Smooth muscle cell (in vitro differentiated cells): ENCODE data around the gene NSFL1C. TPM values are rescaled to one million over a fixed set of nuclear protein-coding genes. Genes with fewer than 3 reads are reported as not detected.

ENCODE experiments used
- DNase-seq: peaks from one replicate; lab custom pipeline; 2025; ENCODE audit not compliant: unreplicated experiment; lab: John Stamatoyannopoulos, UW
- H2AFZ ChIP-seq: fragments of 200-600 bp; sonication (generic); 2 replicates; pipeline ENCODE4 v1.6.0; 2016; ENCODE audit warnings: antibody characterized with exemption, low read depth, mild to moderate bottlenecking
- H3F3A ChIP-seq: fragments of 200-600 bp; sonication (generic); 2 replicates; pipeline ENCODE4 v1.6.0; 2017; ENCODE audit warnings: antibody characterized with exemption, low read depth
- H3K27ac ChIP-seq: fragments of 200-600 bp; sonication (generic); 2 replicates; pipeline ENCODE4 v1.5.1; 2016; ENCODE audit warnings: low read depth, mild to moderate bottlenecking
- H3K27me3 ChIP-seq: fragments of 200-600 bp; sonication (generic); 2 replicates; pipeline ENCODE4 v1.6.1; 2016; ENCODE audit warnings: low read depth, mild to moderate bottlenecking
- H3K36me3 ChIP-seq: fragments of 200-600 bp; sonication (generic); 2 replicates; pipeline ENCODE4 v1.5.1; 2016; ENCODE audit warnings: low read depth
- H3K4me1 ChIP-seq: fragments of 200-600 bp; sonication (generic); 2 replicates; pipeline ENCODE4 v1.5.1; 2016; ENCODE audit warnings: low read depth
- H3K4me2 ChIP-seq: fragments of 200-600 bp; sonication (generic); 2 replicates; pipeline ENCODE4 v1.6.0; 2016; ENCODE audit warnings: mild to moderate bottlenecking
- H3K4me3 ChIP-seq: fragments of 200-600 bp; sonication (generic); 2 replicates; pipeline ENCODE4 v1.5.1; 2016; ENCODE audit warnings: mild to moderate bottlenecking
- H3K79me2 ChIP-seq: fragments of 200-600 bp; sonication (generic); 2 replicates; pipeline ENCODE4 v1.6.0; 2016; ENCODE audit warnings: low read depth, mild to moderate bottlenecking
- H3K9ac ChIP-seq: fragments of 200-600 bp; sonication (generic); 2 replicates; pipeline ENCODE4 v1.6.0; 2016; ENCODE audit warnings: low read depth
- H3K9me3 ChIP-seq: fragments of 200-600 bp; sonication (generic); replicated peaks from 2 replicates; pipeline ENCODE4 v1.5.1; 2016; ENCODE audit warnings: low read depth
- H4K20me1 ChIP-seq: fragments of 200-600 bp; sonication (generic); 2 replicates; pipeline ENCODE4 v1.6.0; 2016; ENCODE audit warnings: low read depth
- WGBS: methylation state at CpG from one replicate; pipeline ENCODE4 v1.1.7; 2016; ENCODE audit warnings: low lambda C conversion rate; 5-methylcytosine and 5-hydroxymethylcytosine counted together
- polyA plus RNA-seq: library from polyadenylated mRNA; unstranded; fragments of >200 nt; fragmentation: Nextera tagmentation; extraction: Ambion mirVana; gene quantifications from 2 replicates; pipeline ENCODE4 v1.2.1, GENCODE V29; 2016
- total RNA-seq: library from RNA; depleted of rRNA; stranded (reverse); fragments of >200 nt; gene quantifications from 2 replicates; pipeline ENCODE4 v1.2.3, GENCODE V29; 2014
- TF ChIP-seq, protein P1 (sequence below): fragments of 200-600 bp; sonication (generic); IDR thresholded peaks from 2 replicates; pipeline ENCODE4 v1.5.1; 2017; ENCODE audit warnings: borderline replicate concordance, mild to moderate bottlenecking, antibody characterized with exemption; ENCODE audit not compliant: insufficient read depth, poor library complexity, severe bottlenecking

Gene NSFL1C
- total and polyA plus RNA-seq, 2 experiments from 2014 or later = 31.8 to 82.9 TPM

DNA sequence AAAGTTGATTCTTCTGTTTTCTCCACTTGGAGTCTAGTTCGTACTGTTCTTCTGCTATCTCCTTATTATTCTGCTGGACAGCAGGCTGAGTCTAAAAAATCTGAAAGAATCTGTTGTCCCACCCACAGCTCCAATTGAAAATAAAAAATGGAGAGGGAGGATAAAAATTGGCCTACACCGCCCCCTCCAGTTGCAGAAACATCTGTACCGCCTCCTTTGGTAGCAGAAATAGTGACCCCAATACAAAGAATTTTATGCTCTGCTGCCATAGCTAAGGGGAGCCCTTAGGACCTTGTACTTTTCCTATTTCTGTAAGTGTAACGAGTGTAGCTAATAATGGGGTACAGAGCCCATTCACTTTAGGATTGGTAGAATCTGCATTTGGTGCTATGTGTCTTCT is 68.9 kb downstream of the NSFL1C start:
- Histone ChIP-seq H3K4me2 (no peak overlapping the region), H3K27ac (no peak overlapping the region)

DNA sequence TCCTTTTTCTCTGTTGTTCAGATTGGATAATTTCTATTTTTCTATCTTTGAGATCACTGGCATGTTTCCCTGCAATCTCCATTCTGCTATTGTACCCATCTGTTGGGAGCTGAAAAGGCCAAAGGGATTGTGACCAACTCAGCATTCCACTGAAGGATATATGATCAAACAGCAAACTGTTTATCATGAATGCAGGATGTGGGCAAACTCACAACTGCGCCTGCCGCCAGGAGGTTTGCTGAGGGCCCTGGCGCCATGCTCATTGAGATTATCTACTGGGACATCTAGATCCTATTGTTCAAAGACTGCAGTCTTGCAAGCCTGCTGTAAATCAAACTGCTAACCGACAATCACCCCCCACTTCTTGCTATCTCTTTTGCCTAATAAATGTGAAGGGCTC is 69.9 kb downstream of the NSFL1C start:
- TF ChIP-seq, protein P1, sequence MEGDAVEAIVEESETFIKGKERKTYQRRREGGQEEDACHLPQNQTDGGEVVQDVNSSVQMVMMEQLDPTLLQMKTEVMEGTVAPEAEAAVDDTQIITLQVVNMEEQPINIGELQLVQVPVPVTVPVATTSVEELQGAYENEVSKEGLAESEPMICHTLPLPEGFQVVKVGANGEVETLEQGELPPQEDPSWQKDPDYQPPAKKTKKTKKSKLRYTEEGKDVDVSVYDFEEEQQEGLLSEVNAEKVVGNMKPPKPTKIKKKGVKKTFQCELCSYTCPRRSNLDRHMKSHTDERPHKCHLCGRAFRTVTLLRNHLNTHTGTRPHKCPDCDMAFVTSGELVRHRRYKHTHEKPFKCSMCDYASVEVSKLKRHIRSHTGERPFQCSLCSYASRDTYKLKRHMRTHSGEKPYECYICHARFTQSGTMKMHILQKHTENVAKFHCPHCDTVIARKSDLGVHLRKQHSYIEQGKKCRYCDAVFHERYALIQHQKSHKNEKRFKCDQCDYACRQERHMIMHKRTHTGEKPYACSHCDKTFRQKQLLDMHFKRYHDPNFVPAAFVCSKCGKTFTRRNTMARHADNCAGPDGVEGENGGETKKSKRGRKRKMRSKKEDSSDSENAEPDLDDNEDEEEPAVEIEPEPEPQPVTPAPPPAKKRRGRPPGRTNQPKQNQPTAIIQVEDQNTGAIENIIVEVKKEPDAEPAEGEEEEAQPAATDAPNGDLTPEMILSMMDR = no peak

More for the DNA sequence above, 68.9 kb downstream of the NSFL1C start:
- 82% methylated on average over 4 of the region's 4 CpGs for WGBS
- Histone ChIP-seq H3K36me3 (no peaks in the 10 kb centered on the region), H2AFZ (no peak overlapping the region), H3K4me1 (no peaks in the 10 kb centered on the region), H3K4me3 (no peak overlapping the region), H3K27me3 (peaks cover 35% of the 10 kb centered on the region), H3K79me2 (peaks cover 2% of the 10 kb centered on the region), H4K20me1 (no peaks in the 10 kb centered on the region), H3F3A (no peaks in the 10 kb centered on the region), H3K9ac (no peak overlapping the region), H3K9me3 (no peaks in the 10 kb centered on the region)
- TF ChIP-seq, protein P1 = no peak
- no peak for DNase-seq

DNA sequence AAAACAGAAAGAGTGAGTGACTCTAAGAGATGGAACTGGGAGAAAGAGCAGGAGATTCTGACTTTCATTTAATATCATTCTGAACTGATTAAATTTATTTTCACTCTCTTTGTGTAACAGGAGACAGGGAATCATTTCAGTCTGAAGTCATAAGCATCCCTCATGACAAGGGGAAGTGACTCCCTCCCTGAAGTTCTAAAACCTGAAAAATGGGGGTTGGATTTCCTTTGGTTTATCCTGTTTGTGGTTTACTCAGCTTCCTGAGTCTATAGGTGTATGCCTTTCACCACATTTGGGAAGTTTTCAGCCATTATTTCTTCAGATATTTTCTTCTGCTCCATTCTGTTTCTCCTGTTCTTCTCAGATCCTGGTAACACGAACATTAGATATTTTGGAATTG is 70.4 kb downstream of the NSFL1C start:
- no peak overlapping the region for H3K4me3 ChIP-seq
- no peak overlapping the region for H2AFZ ChIP-seq
- H3K27me3 ChIP-seq = peaks cover 35% of the 10 kb centered on the region
- no peak overlapping the region for H3K4me2 ChIP-seq
- H4K20me1 ChIP-seq = peaks cover 9% of the 10 kb centered on the region
- no peaks in the 10 kb centered on the region for H3K9me3 ChIP-seq
- no peak overlapping the region for H3K9ac ChIP-seq
- no peak for DNase-seq
- H3K79me2 ChIP-seq = peaks cover 16% of the 10 kb centered on the region
- TF ChIP-seq, protein P1 = no peak
- H3K27ac ChIP-seq = no peak overlapping the region
- WGBS = 74% methylated on average over 1 of the region's 1 CpG
- no peaks in the 10 kb centered on the region for H3K36me3 ChIP-seq
- H3F3A ChIP-seq = no peaks in the 10 kb centered on the region
- peaks cover 7% of the 10 kb centered on the region for H3K4me1 ChIP-seq

More for the DNA sequence above, 69.9 kb downstream of the NSFL1C start:
- Histone ChIP-seq H3K4me2 (no peak overlapping the region), H3K4me3 (no peak overlapping the region), H3K9me3 (no peaks in the 10 kb centered on the region), H2AFZ (no peak overlapping the region), H3K4me1 (peaks cover 3% of the 10 kb centered on the region), H3K79me2 (peaks cover 12% of the 10 kb centered on the region), H3K27ac (no peak overlapping the region), H3F3A (no peaks in the 10 kb centered on the region), H4K20me1 (peaks cover 4% of the 10 kb centered on the region), H3K36me3 (no peaks in the 10 kb centered on the region), H3K27me3 (peaks cover 35% of the 10 kb centered on the region), H3K9ac (no peak overlapping the region)
- DNase-seq = no peak
- 82% methylated on average over 4 of the region's 4 CpGs for WGBS

DNA sequence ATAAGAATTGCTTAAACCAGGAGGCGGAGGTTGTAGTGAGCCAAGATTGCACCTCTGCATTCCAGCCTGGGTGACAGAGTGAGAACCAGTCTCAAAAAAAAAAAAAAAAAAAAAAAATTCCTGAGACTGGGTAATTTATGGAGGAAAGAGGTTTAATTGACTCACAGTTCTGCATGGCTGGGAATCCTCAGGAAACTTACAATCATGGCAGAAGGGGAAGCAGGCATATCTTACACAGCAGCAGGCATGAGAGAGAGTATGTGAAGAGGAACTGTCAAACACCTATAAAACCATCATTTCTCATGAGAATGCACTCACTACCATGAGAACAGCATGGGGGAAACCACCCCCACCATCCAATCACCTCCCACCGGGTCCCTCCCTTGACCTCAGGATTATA is 72.0 kb downstream of the NSFL1C start:
- Histone ChIP-seq H3K79me2 (peaks cover 32% of the 10 kb centered on the region), H3F3A (no peaks in the 10 kb centered on the region), H3K9me3 (no peaks in the 10 kb centered on the region), H3K27ac (no peak overlapping the region), H3K36me3 (no peaks in the 10 kb centered on the region), H3K4me3 (no peak overlapping the region), H3K4me2 (no peak overlapping the region), H3K4me1 (peaks cover 10% of the 10 kb centered on the region), H4K20me1 (peaks cover 24% of the 10 kb centered on the region), H2AFZ (no peak overlapping the region), H3K27me3 (peaks cover 35% of the 10 kb centered on the region), H3K9ac (no peak overlapping the region)
- DNase-seq = no peak
- 66% methylated on average over 2 of the region's 2 CpGs for WGBS
- TF ChIP-seq, protein P1 = no peak
